NB4 (cell line): ENCODE results near the gene MDM4.

Experiments
- CTCF ChIP-seq: IDR thresholded peaks from one replicate; pipeline ENCODE4 v1.5.1; 2012; ENCODE audit warnings: low read depth, low read length
- POLR2A ChIP-seq: IDR thresholded peaks from 2 replicates; pipeline ENCODE4 v1.6.1; 2011; ENCODE audit warnings: mild to moderate bottlenecking; ENCODE audit not compliant: insufficient read length; ENCODE audit errors: extremely low read depth

GRCh38 chr1:204563780-204564179 lies 47.6 kb downstream of the MDM4 start:
- TF ChIP-seq CTCF: no peak
- TF ChIP-seq POLR2A: no peak
